RWPE2 (cell line): ENCODE measurements around the gene ZNF222.

Experiments used
- ATAC-seq: fragments of 200-7000 bp; cut with Tn5 transposase; 3 replicates; pipeline ENCODE4 v1.9.1; 2021; ENCODE audit warnings: low read depth
- DNase-seq: peaks from one replicate; pipeline ENCODE4 v3.0.0-alpha.2; 2020; ENCODE audit warnings: low spot score
- H3K27ac ChIP-seq: fragments of 450-650 bp; 2 replicates; pipeline ENCODE4 v1.5.1; 2017; ENCODE audit warnings: mild to moderate bottlenecking; ENCODE audit not compliant: poor library complexity, severe bottlenecking
- H3K27me3 ChIP-seq: fragments of 250-450 bp; sonication (Bioruptor Pico); 2 replicates; pipeline ENCODE4 v1.5.1; 2021; ENCODE audit warnings: mild to moderate bottlenecking, moderate library complexity; ENCODE audit not compliant: insufficient read depth, poor library complexity, severe bottlenecking
- H3K36me3 ChIP-seq: fragments of 250-450 bp; sonication (Bioruptor Pico); 2 replicates; pipeline ENCODE4 v1.5.1; 2020; ENCODE audit warnings: low read depth, mild to moderate bottlenecking, moderate library complexity
- H3K4me1 ChIP-seq: fragments of 250-450 bp; sonication (Bioruptor Pico); 2 replicates; pipeline ENCODE4 v1.5.1; 2021; ENCODE audit warnings: mild to moderate bottlenecking, moderate library complexity; ENCODE audit not compliant: insufficient read depth, poor library complexity, severe bottlenecking
- H3K4me3 ChIP-seq: fragments of 250-450 bp; sonication (Bioruptor Pico); 2 replicates; pipeline ENCODE4 v1.5.1; 2021; ENCODE audit warnings: mild to moderate bottlenecking, moderate library complexity; ENCODE audit not compliant: severe bottlenecking
- H3K9me3 ChIP-seq: fragments of 250-450 bp; sonication (Bioruptor Pico); 2 replicates; pipeline ENCODE4 v1.5.1; 2021; ENCODE audit warnings: mild to moderate bottlenecking, moderate library complexity; ENCODE audit not compliant: severe bottlenecking
- TF ChIP-seq, protein P1 (sequence below): fragments of 450-650 bp; IDR thresholded peaks from one replicate; pipeline ENCODE4 v1.5.1; 2017; ENCODE audit warnings: mild to moderate bottlenecking, moderate library complexity; ENCODE audit not compliant: poor library complexity, severe bottlenecking

The ZNF222 gene

GRCh38 chr19:44050740-44051649 is 25.8 kb downstream of the ZNF222 start:
- H3K36me3 ChIP-seq = no peaks in the 10 kb centered on the region; the same call in 1 of the 2 replicates
- ATAC-seq (peak; percentile 46), DNase-seq (no peak)
- H3K4me1 ChIP-seq = peaks cover 8% of the 10 kb centered on the region
- peak overlapping the region; percentile 46 for H3K4me3 ChIP-seq
- peak overlapping the region; percentile 13 for H3K27ac ChIP-seq
- TF ChIP-seq, protein P1, sequence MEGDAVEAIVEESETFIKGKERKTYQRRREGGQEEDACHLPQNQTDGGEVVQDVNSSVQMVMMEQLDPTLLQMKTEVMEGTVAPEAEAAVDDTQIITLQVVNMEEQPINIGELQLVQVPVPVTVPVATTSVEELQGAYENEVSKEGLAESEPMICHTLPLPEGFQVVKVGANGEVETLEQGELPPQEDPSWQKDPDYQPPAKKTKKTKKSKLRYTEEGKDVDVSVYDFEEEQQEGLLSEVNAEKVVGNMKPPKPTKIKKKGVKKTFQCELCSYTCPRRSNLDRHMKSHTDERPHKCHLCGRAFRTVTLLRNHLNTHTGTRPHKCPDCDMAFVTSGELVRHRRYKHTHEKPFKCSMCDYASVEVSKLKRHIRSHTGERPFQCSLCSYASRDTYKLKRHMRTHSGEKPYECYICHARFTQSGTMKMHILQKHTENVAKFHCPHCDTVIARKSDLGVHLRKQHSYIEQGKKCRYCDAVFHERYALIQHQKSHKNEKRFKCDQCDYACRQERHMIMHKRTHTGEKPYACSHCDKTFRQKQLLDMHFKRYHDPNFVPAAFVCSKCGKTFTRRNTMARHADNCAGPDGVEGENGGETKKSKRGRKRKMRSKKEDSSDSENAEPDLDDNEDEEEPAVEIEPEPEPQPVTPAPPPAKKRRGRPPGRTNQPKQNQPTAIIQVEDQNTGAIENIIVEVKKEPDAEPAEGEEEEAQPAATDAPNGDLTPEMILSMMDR = no peak
- no peaks in the 10 kb centered on the region for H3K9me3 ChIP-seq
- H3K27me3 ChIP-seq = no peaks in the 10 kb centered on the region

DNA sequence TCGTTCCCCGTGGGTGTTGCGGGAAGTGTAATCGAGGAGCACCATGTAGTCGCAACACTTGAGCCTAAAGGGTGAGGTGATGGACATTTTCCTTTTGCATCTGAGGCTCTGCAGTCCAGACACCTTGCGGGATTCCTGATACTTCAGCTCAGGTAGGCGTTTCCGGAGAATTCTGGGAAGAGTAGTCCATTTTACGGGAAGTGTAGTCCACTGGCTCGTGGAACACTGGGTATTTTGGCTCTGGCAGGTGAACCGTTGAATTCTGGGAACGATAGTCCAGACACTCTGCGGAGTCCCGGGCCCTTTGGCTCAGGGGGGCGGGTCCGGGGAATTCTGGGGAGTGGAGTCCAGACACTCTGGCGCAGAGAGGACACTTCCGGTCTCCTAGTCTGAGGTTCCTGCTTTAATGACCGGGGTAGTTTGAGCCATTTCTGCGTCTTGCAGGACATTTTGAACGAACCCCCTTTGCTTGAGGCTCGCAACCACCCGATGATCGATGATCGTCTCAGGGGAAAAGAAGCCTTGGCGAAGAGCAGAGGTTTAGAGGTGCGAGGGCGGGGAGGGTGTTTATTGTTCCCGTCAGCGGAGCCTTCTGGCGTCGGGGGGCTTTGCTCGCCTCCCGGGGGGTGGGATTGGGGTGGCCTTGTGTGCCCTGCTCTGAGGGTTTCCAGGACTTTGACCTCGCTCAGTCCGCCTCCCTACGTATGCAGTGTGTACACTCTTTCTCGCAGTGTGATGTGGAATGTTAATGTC is 26.6 kb downstream of the ZNF222 start, which contains the start of gene ZNF223:
Gene ZNF223, plus strand, starts transcription at position 387 of the 753 bp plus-strand sequence. CDS start 3,141 bp downstream, outside the sequence.
- peak within 1 kb of the TSS; percentile 46 for H3K4me3 ChIP-seq
- no peaks in the 10 kb centered on the region for H3K9me3 ChIP-seq
- peaks cover 2% of the 10 kb centered on the region for H3K36me3 ChIP-seq
- peak; percentile 95 for DNase-seq
- peak; percentile 99 for ATAC-seq
- H3K27me3 ChIP-seq = no peaks in the 10 kb centered on the region
- peaks cover 8% of the 10 kb centered on the region for H3K4me1 ChIP-seq
- TF ChIP-seq, protein P1 = no peak
- peak within 1 kb of the TSS; percentile 13 for H3K27ac ChIP-seq

DNA sequence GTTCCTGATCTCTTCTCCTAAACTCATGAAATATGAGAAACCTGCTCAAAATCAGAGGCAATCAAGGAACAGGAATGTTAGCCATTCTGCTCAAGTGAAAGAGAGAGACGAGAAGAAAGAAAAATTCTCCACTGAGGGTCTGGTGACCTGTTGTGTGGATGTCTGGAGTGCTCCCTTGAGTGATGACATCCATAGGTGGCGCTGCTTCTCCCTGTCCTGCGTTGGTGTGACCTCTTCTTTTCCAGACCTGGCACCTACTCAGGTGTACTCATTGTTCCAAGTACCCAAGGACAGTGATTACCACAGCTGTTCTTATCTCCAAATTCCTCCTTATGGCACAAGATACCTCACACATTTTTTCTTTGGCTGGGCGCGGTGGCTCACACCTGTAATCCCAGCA is 30.7 kb downstream of the ZNF222 start:
- no peaks in the 10 kb centered on the region for H3K27me3 ChIP-seq
- H3K36me3 ChIP-seq = peaks cover 14% of the 10 kb centered on the region
- H3K9me3 ChIP-seq = no peaks in the 10 kb centered on the region
- no peak overlapping the region for H3K27ac ChIP-seq
- TF ChIP-seq, protein P1 = no peak
- ATAC-seq (no peak), DNase-seq (no peak)
- H3K4me3 ChIP-seq = no peak overlapping the region
- peaks cover 8% of the 10 kb centered on the region for H3K4me1 ChIP-seq

- no peak for DNase-seq
- TF ChIP-seq, protein P1 = no peak
- Histone ChIP-seq H3K4me1 (no peaks in the 10 kb centered on the region), H3K36me3 (peaks cover 35% of the 10 kb centered on the region), H3K27ac (no peak overlapping the region), H3K4me3 (no peak overlapping the region), H3K27me3 (no peaks in the 10 kb centered on the region), H3K9me3 (no peaks in the 10 kb centered on the region)
- no peak for ATAC-seq
Observed at GRCh38 chr19:44059229-44059628, 34.0 kb downstream of the ZNF222 start.
